Mononuclear cell (primary cell): Measurements from ENCODE around the gene AGBL1. TPM values are rescaled to one million over a fixed set of nuclear protein-coding genes. Genes with fewer than 3 reads are reported as not detected.

Source experiments
- H3K27me3 ChIP-seq: 2 replicates; pipeline ENCODE4 v1.6.0; 2011; ENCODE audit warnings: low read length, control low read depth; ENCODE audit not compliant: insufficient read depth
- H3K4me1 ChIP-seq: 2 replicates; pipeline ENCODE4 v1.5.1; 2011; ENCODE audit warnings: mild to moderate bottlenecking, low read length, control low read depth; ENCODE audit not compliant: insufficient read depth
- H3K4me3 ChIP-seq: 2 replicates; pipeline ENCODE4 v1.5.1; 2011; ENCODE audit warnings: mild to moderate bottlenecking, low read length, moderate library complexity
- H3K9me3 ChIP-seq: 2 replicates; pipeline ENCODE4 v1.5.1; 2011; ENCODE audit warnings: low read depth, mild to moderate bottlenecking, control low read depth, low read length
- total RNA-seq: library from RNA; depleted of rRNA; stranded (reverse); fragments of >200 nt; gene quantifications from one replicate; pipeline ENCODE4 v1.2.3, GENCODE V29; 2012

The AGBL1 gene
- total RNA-seq, 1 donor = under 0.01 TPM

DNA sequence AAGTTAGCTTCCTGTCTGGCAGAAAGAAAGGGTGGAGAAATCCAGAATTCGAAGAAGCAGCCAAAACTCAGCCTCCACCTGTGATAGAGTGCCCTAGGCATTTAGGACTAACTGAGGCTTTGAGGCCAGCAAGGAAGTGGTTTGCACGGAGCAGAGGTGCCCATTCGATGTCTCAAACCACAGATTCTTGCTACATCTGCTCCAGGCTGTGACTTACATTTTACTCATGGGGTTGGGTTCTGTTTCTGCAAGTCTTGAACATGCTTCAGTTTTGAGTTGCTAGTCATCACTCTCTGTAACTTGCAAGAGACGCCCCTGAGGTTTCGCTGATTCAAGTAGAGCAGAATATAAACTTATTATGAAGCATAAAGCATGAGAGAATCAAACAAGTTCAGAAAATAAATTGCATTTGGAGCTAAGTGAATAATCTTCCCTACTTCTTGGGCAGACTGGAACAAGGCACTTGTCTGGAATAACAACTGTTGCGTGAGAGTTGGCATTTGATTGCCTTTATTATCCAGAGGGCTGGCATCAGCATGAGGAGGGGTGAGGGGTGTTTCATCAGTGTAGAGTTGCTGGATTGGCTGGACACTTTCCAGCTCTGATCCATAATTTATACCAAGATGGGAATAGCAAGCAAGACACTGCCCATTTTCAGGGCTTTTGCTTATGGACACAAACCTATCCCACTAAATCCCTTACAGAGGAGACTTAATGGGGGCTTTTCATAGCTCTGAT, 256.5 kb downstream of the AGBL1 start:
- Histone ChIP-seq H3K4me3 (no peak overlapping the region), H3K9me3 (peaks cover 7% of the 10 kb centered on the region), H3K27me3 (no peaks in the 10 kb centered on the region)

DNA sequence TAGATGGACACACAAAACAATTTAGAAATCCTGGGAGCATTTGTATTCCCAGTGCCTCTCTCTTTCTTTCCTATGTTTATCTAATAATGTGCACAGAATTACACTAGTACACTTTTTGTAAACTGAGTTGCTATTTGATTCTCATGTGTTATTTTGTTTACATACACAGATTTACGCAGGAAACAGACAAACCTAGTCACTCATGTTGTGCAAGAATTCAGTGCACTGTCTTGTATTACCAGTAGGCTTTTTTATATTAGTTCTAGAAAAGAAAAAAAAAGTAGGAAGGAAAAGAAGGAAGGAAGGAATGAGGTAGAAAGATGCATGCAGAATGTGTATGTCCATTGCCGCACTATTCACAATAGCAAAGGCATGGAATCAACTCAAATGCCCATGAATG, 257.4 kb downstream of the AGBL1 start:
- Histone ChIP-seq H3K4me1 (no peaks in the 10 kb centered on the region), H3K4me3 (no peak overlapping the region), H3K27me3 (no peaks in the 10 kb centered on the region), H3K9me3 (no peaks in the 10 kb centered on the region)

More for the DNA sequence above, 256.5 kb downstream of the AGBL1 start:
- no peaks in the 10 kb centered on the region for H3K4me1 ChIP-seq

- no peaks in the 10 kb centered on the region for H3K27me3 ChIP-seq
These were observed 267.6 kb downstream of the AGBL1 start for GRCh38 chr15:86347245-86347644.

GRCh38 chr15:86349565-86349964, 269.9 kb downstream of the AGBL1 start:
- Histone ChIP-seq H3K9me3 (no peaks in the 10 kb centered on the region), H3K27me3 (no peaks in the 10 kb centered on the region), H3K4me3 (no peak overlapping the region), H3K4me1 (no peaks in the 10 kb centered on the region)

More at GRCh38 chr15:86347245-86347644, 267.6 kb downstream of the AGBL1 start:
- H3K9me3 ChIP-seq = no peaks in the 10 kb centered on the region
- H3K4me1 ChIP-seq = no peaks in the 10 kb centered on the region
- no peak overlapping the region for H3K4me3 ChIP-seq

- H3K4me1 ChIP-seq = no peaks in the 10 kb centered on the region
- H3K27me3 ChIP-seq = no peaks in the 10 kb centered on the region
- no peak overlapping the region for H3K4me3 ChIP-seq
- H3K9me3 ChIP-seq = no peaks in the 10 kb centered on the region
These were observed 273.5 kb downstream of the AGBL1 start for GRCh38 chr15:86353213-86353612.

DNA sequence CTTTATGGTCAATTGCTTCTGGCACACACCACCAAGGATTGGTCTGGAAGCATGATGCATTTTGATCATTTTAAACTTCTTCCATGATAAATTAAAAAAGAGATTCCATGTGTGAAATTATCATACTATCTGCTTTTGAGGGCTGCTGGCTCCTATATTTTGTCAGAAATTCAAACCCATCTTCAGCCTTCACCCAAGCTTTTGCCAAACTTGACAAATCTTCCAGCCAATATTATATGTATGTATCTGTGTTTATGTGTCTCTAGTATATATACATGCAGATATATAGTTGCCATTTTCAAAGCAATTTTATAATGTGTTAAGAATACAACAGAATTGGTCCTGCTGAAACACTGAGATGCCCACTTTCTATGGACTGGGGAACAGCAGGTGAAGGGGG, 275.7 kb downstream of the AGBL1 start:
- Histone ChIP-seq H3K4me3 (no peak overlapping the region), H3K9me3 (peaks cover 6% of the 10 kb centered on the region), H3K4me1 (no peaks in the 10 kb centered on the region), H3K27me3 (no peaks in the 10 kb centered on the region)

GRCh38 chr15:86355801-86356200, 276.1 kb downstream of the AGBL1 start:
- Histone ChIP-seq H3K4me1 (no peaks in the 10 kb centered on the region), H3K9me3 (peaks cover 8% of the 10 kb centered on the region), H3K4me3 (no peak overlapping the region), H3K27me3 (no peaks in the 10 kb centered on the region)

- H3K27me3 ChIP-seq = no peaks in the 10 kb centered on the region
- no peaks in the 10 kb centered on the region for H3K4me1 ChIP-seq
- no peak overlapping the region for H3K4me3 ChIP-seq
- peaks cover 19% of the 10 kb centered on the region for H3K9me3 ChIP-seq
These were observed 282.9 kb downstream of the AGBL1 start for GRCh38 chr15:86362555-86362954.

GRCh38 chr15:86373147-86373546, 293.5 kb downstream of the AGBL1 start:
- peaks cover 4% of the 10 kb centered on the region for H3K9me3 ChIP-seq
- no peaks in the 10 kb centered on the region for H3K4me1 ChIP-seq
- no peak overlapping the region for H3K4me3 ChIP-seq
- no peaks in the 10 kb centered on the region for H3K27me3 ChIP-seq

- H3K4me1 ChIP-seq = no peaks in the 10 kb centered on the region
- H3K27me3 ChIP-seq = no peaks in the 10 kb centered on the region
- no peaks in the 10 kb centered on the region for H3K9me3 ChIP-seq
- no peak overlapping the region for H3K4me3 ChIP-seq
These were observed 296.1 kb downstream of the AGBL1 start for GRCh38 chr15:86375733-86376280.

GRCh38 chr15:86377914-86378313, 298.2 kb downstream of the AGBL1 start:
- H3K4me1 ChIP-seq = no peaks in the 10 kb centered on the region
- no peak overlapping the region for H3K4me3 ChIP-seq
- no peaks in the 10 kb centered on the region for H3K9me3 ChIP-seq
- no peaks in the 10 kb centered on the region for H3K27me3 ChIP-seq

DNA sequence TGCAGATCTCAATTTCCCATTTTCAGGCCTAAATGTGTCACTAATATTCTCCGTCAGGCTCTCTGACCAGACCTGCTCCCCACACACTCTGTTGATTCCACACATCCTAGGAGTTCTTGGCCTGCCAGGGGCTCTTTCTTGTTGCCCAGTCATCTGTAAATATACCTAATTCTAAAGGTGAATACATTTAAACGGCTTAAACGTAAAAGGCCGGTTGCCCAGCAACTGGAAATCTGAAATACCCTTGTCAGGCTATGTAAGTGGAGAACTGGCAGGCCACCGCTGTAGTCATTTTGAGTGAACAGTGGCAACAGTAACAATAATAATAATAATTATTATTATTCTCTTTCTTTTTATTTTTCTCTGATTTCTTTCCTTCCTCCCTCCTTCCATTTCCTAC, 302.7 kb downstream of the AGBL1 start:
- Histone ChIP-seq H3K9me3 (no peaks in the 10 kb centered on the region), H3K4me3 (no peak overlapping the region), H3K4me1 (no peaks in the 10 kb centered on the region), H3K27me3 (no peaks in the 10 kb centered on the region)

DNA sequence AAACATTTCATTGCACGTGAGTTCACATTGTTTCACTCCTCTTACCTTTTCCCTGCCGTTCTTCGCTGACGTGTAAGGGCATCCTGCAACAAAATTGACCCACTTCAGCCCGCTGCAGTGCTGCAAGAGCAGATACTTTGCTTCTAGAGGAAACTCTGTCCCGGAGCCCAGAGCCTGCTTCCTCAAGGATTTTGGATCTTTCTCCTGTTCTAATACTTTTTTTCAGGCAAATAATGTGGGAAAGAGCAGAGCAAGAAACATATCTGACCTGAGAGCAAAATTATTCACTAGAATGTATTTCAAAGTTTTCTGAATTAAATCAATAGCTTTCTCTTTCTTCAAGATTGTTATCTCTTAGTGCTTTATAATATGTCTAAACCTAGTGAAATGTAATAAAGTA, 303.9 kb downstream of the AGBL1 start:
- no peaks in the 10 kb centered on the region for H3K27me3 ChIP-seq
- no peak overlapping the region for H3K4me3 ChIP-seq
- H3K9me3 ChIP-seq = no peaks in the 10 kb centered on the region
- H3K4me1 ChIP-seq = no peaks in the 10 kb centered on the region

DNA sequence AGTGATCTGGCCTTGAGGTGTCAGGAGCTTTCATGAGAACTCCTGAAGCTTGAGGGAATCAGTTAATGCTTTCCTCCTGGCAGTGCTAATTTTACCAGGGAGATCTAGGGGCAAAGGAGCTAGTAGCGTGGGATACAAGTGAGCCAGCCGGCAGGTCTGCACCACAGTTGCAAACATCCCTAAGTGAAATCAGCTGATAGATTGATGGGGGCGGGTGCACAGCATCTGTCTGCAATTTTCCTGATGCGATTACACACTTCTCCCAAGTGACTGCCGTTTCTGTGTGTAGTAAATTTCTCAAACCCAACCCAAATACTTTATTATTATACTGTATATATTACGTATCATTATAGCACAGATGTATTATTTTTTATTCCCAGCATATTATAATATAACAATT, 304.5 kb downstream of the AGBL1 start:
- Histone ChIP-seq H3K4me3 (no peak overlapping the region), H3K27me3 (no peaks in the 10 kb centered on the region), H3K4me1 (no peaks in the 10 kb centered on the region), H3K9me3 (no peaks in the 10 kb centered on the region)

DNA sequence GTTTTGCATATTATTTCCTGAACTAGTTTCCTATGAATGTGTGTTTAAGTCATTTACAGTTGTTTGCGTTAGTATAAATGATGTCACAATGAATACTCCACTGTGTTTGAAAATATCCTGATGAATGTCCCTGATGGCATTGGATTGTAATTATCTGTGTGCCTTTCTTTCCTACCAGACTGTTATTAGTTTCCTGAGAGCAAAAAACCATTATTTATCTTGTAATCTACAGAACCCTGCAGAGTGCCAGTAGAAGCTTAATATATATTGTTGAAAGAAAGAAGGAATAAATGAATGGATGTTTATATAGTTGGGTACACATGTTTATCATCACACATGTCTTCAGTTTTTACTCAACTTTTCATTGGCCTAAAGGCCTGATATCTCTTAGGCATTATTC, 312.6 kb downstream of the AGBL1 start:
- Histone ChIP-seq H3K4me3 (no peak overlapping the region), H3K4me1 (no peaks in the 10 kb centered on the region), H3K9me3 (no peaks in the 10 kb centered on the region), H3K27me3 (no peaks in the 10 kb centered on the region)

DNA sequence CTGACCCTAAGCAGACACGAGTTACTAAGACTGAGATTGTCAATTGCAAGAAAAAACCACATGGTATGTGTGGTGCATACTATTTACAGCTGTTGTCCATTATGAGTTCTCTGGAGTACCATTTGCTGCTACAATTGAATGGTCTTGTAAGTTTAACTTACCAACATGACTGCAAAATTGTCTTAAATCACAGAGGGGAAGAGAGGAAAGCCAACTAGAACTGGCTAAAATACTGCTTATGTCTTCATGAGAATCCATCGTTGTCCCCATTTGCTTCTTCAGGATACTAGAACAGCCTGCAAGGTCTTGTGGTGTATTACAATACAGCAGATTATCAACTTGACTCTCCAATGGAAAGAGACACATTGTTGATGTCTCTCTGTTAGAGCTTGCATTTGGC, 313.2 kb downstream of the AGBL1 start:
- H3K27me3 ChIP-seq = no peaks in the 10 kb centered on the region
- H3K9me3 ChIP-seq = no peaks in the 10 kb centered on the region
- H3K4me1 ChIP-seq = no peaks in the 10 kb centered on the region
- H3K4me3 ChIP-seq = no peak overlapping the region
